Activated T-cell treated with anti-CD3 and anti-CD28 coated beads for 24 hours (primary cell): Measurements from ENCODE around the gene NUP93.

ENCODE experiments used
- DNase-seq: peaks from one replicate; pipeline ENCODE4 v3.0.0-alpha.2; 2020; ENCODE audit warnings: low read depth

Gene NUP93

DNA sequence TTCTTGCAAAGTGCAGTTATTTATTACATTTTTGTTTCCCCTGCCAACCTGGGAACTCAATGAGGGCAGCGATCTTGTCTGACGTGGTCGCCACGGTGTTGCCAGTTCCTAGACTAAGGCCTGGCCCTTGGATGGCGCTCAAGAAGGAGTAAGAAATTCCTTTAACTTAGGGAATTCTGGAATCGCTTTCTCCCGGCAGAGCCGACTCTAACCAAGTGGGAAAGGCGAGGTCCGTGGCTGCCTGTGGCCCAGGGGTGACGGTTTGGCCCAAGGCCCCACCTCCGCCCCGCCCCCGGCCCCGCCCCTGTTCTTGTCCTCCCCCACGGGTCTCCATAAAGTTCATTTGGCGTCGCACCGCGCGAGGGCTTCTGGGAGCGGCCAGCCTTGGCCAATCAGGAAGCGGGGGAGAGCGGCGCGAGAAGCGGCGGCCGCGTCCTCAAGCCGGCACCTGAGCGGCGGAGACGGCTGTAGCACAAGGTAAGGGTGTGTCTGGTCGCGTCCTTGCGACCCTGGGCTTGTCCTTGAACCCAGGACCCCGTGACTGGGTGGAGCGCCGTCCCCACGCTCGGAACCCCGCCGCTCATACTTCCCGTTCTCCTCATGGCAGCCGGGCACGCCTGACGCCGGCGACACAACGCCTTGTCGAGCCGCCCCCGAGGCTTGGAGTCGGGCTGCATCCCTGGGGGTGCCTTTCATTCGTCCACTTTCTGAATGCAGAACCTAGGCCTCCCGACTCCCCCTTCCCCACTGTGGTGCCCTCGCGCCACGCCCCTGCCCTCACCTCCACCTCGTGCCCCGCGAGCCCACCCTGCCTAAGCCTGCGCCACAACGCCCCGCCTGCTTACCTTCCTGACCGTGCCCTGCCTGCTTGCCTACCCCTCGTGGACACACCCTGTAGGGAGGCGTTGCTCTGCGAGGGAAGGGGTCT, at the start of gene NUP93:
NUP93 (plus strand) TSS at position 395 of the 928 bp plus-strand sequence. CDS start 18,119 bp downstream, outside the sequence.
- DNase-seq: peak; percentile 84

DNA sequence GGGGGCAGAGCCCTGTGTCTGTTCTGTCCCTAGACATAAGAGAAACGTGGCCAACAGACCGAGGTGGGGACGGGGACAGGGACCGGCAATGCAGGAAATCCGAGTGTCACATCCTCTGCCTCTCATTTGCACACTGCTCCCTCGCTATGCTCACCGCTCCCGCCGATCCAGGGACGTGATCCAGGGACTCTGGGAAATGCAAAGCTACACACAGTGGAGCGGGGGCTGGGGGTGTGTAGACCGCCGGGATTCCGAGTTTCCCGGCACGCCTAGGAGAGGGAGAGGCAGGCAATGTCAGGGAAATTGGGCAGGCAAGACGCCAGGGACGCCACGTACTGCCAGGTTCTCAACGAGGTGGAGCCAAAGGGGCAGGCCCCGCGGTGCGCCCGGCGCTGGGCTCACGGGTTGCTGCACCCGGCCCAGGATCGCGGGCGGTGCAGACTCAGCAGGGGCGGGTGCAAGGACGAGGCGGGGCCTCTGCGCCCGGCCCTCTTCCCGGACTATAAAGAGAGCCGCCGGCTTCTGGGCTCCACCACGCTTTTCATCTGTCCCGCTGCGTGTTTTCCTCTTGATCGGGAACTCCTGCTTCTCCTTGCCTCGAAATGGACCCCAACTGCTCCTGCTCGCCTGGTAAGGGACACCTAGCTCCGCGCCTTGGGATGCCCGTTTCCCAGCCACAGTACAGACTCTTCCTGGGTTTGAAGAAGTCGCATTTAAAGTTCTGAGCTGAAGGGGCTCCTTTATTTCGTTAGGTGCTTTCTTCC, 47.8 kb upstream of the NUP93 start, which contains the start of gene MT1X:
MT1X (plus strand) TSS at position 532 of the 764 bp plus-strand sequence; CDS start at position 603, 71 bp downstream.
- peak; percentile 88 for DNase-seq

DNA sequence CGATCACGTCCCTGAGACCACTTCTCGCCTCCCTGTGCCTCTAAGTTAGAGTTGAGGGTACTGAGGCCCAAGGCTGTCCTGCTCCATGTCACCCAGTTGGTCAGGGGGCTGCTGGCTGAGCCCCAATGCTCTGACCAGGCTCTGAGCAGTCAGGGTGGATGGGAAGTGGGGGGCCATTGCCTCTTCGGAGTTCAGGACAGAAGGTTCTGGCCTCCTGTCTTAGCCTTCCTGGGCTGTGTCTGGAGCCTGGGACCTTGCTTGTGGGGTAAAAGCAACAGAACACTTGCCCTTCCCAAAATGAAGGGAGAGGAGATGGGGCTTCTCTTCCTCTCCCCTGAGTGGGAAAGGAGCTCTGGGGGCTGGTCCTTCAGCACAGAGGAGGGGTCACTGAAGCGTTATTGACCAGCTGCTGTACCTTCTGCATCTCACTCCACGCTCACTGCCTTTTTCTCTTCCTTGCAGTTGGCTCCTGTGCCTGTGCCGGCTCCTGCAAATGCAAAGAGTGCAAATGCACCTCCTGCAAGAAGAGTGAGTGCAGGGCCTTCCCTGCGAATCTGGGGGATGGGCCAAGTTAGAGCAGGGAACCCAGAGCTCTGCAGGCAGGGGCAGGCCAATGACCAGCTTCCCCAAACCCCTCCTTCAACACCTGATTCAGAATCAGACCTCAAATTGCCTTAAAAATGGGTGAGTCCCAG, 47.1 kb upstream of the NUP93 start:
- no peak for DNase-seq

DNA sequence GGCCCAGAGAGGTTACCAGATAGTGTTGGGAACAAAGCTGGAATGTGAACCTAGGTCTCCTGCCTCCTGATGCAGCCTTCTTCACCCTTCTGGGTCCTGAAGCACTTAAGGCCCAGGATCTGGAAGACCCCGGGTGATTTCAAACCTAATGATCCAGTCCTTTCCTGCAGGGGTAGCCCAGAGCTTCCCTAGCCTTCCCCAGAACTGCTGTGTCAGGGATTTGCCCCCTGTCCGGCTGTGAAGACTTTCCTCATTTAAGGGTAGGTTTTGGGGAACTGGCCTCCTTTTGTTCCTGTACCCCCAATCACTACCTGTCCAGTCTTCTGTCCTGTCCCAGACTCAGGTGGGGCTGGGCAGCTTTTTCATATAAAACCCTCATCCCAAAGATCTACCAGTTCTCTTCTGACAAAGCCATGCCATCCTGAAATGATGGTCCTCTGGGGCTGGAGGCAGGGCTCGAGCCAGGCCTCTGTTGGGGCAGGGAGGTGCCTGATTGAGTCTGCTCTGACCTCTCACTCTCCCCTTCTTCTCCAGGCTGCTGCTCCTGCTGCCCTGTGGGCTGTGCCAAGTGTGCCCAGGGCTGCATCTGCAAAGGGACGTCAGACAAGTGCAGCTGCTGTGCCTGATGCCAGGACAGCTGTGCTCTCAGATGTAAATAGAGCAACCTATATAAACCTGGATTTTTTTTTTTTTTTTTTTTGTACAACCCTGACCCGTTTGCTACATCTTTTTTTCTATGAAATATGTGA, 46.3 kb upstream of the NUP93 start:
- no peak for DNase-seq

DNA sequence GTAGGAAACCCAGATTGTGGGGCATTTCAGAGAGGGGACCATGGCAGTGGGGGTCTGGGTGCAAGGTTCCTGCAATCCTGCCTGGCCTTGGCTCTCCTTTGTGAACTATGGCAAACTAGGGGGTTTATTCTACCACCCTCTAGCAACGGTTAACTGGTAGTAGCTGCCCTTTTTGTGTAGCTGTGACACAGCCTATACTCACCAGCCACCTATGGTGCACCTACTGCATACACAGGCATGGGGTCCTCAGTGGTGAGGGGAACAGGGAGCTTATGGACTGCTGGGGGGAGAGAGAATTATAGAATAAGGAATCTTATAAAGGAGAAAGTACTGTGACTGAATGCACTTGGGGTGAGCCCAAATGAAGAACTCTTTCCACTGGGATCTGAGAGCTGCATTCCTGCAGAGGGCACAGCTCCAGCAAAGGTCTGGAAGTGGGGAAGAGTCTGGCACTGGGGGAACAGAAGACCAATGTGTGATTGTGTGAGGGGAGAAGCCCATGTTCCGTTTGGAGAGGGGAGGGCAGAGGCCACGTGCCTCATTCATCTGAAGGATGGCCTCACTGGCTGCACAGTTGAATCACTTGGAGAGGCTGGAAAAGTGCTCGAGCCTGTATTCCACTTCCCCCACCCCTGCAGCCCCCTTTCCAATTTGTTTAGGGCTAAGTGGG, 45.5 kb upstream of the NUP93 start:
- no peak for DNase-seq

DNA sequence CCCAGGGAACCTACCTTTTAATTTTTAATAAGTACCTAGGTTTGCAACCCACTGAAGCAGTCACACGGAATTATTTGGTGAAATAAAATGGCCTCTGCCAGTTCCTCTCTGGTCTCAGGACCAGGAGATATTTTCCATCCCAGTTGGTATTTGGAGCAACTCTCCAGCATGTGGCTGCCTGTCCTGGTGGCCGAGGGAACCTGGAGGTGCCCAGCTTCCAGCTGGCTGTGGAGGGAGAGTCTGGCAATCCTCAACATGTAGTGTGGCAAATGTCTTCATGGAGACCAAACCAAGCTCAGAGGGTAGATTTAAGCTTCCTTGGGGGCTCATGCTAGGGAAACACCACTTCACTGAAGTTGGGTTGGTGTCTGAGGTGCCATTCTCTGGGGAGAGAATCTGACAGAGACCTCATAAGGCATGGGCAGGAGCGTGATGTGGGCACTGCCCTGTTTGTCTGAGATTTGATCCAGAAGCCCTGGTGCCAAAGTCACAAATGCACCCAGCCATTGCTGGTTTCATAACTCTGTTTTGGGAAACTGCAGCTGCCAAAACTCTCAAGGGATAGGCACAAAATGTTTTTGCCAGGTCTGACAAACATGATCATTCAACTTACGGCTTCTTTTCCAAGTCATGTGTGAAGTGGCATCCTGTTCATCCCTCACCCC, 44.9 kb upstream of the NUP93 start:
- DNase-seq: no peak

DNA sequence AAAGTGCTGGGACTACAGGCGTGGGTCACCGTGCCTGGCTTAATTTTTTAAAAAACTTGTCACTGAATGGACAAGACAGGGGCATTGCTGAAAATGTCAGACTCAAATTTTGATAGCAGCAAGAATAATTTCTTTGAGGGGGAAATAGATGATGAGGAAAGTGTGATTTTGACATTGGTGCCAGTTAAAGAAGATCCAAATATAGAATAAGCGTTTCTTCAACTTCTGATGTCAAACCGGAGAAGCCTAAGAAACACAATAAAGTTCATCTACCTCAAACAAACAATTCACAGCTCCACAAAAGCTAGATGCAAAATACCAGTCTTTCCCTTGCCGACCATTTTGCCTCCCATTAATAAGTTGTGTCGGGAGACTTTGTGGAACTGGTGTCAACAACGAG, 43.2 kb upstream of the NUP93 start:
- DNase-seq: no peak

DNA sequence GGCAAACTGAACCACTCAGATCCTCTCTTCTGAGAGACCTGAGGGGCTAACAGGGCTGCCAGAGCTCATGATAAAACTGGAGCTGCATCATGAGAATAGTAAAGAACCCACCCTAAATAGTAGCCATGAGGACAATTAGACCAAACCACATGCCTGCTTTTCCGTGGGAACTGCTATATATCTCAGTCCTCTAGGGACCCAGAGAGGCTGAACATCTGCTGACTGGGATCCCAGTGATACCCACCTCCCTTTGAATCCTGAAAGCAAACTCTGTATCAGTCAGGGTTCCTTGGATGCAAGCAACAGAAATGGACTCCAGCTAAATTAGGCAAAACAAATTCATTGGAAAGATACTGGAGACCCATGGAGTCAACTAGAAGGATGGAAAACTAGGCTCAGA, 41.2 kb upstream of the NUP93 start:
- no peak for DNase-seq

DNA sequence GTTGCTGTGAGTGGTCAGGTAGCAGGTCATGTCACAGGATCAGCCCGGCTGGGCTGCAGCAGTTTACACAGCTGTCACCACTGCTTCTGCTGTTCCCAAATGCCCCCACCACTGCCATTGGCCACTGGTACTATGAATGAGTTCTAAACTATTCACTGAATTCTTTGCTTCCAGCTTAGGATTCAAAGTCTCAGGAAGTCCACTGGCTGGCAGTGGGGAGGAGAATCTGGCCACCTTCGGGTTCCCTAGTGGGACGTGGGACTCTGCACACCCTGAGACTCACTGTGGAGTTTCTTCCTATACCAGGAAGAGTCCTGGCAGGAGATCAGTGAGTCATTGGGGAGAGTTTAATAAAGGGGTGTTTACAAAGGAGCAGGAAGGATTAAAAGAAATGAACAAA, 40.8 kb upstream of the NUP93 start:
- DNase-seq: no peak

DNA sequence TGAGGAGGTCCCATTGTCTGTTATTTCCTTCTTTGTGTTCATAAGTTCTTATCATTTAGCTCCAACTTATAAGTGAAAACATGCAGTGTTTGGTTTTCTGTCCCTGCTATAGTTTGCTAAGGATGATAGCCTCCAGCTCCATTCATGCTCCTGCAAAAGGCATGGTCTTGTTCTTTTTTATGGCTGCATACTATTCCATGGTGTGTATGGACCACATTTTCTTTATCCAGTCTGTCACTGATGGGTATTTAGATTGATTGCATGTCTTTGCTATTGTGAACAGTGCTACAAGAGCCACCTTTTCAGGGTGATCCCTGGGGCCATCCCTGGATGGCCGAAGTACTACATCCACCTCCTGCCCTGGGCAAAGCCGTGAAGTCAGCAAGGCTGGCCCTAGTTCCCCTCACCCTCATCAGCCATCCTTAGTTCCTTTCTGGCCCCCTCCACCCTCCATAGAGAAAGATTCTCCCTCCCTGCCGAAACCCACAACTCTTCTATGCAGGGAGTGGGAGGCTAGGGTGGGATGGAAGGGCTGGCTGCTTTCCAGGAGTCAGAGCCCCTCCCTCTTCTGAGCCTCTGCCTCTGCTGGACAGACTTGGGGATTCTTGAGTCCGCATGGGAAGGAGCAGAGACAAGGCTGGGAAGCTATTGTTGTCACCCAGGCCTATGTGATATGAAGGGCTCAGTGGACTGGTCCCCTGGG, 39.4 kb upstream of the NUP93 start:
- DNase-seq: no peak

DNA sequence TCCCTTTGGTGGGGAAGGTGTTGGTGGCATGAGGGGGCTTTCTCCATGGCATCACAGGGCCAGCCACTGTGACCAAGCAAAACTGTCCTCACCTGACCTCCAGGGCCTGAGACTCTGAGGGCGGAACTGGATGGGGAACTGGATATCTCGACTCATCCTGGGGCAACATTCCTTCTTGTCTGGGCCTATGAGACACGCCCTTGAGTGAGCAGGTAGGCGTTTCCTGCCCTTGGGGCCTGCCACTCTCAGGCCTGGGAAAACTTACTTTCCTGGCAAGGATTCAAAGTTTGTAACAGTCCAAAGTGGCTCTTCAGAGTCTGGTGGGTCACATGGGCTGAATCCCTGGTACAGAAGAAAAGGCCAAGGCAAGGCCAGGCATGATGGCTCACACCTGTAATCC, 38.0 kb upstream of the NUP93 start:
- no peak for DNase-seq

DNA sequence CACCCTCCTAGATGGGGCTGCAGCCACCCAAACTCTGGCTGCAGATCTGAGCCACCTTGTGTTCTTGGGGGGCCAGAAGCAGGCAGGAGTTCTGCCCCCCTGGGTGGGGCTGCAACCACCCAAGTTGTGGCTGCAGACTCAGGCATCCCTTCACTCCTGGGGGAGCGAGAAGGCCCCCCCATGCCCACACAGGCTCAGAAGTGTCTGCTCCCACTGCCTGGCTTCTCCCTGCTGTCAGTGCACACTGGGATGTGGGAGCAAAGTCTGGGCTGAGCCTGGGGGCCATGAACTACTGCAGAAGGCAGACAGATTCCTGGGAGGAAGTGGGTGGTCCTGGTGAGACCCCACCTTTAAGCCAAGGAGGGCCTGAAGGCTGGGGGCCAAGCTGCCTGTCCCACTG, 34.7 kb upstream of the NUP93 start:
- DNase-seq: no peak

DNA sequence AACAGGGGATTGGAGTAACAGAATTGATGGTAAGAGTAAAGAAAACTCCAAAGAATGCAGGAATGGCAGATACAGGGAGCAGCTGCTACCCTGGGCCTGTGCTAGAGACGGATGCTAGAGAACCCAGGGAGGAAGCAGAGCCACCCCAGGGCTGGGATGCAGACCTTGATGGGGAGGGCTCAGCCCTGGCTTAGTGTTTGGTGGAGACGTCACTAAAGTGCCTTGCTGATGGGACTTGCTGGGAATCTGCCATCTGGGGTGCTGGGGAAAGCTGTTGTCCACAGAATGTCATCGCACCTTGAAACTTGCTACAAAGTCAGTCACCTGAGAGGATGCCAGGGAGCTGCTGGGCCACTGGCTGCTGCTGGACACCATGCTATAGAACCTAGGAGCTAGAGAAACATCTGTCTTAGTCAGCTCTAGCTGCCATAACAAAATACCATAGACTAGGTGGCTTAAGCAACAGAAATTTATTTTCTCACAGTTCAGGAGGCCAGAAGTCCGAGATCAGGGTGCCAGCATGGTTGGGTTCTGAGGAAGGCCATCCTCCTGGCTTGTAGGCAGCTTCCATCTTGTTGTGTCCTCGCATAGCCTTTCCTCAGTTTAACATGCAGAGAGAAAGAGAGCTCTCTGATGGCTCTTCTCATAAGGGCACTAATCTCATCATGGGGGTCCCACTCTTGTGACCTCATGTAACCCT, 32.3 kb upstream of the NUP93 start:
- DNase-seq: no peak

DNA sequence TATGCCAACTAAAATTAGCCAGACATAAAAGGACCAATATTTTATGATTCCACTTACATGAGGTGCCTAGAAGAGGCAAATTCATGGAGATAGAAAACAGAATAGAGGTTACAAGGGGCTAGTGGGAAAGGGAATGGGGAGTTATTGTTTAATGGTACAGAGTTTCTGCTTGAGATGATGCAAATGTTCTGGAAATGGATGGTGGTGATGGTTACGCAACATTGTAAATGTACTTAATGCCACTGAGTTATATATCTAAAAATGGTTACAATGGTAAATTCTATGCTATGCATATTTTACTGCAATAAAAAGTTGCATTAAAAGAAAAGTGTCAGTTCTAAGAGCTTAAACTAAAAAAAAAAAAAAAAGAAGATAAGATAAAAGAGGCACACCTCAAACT, 29.7 kb upstream of the NUP93 start:
- DNase-seq: no peak

DNA sequence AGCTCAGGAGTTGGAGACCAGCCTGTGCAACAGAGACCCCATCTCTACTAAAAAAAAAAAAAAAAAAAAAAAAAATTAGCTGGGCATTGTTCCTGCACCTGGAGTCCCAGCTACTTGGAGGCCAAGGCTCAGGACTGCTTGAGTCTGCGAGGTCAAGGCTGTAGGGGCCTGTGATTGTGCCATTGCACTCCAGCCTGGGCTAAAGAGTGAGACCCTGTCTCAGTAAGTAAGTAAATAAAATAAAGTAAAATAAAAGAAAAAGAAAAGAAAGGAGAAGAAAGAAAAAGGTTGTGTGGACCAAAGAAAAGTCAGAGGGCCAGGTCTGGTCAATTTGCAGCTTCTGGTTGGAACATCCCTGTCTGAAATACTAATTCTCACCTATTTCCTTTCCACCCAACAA, 29.3 kb upstream of the NUP93 start:
- DNase-seq: no peak

DNA sequence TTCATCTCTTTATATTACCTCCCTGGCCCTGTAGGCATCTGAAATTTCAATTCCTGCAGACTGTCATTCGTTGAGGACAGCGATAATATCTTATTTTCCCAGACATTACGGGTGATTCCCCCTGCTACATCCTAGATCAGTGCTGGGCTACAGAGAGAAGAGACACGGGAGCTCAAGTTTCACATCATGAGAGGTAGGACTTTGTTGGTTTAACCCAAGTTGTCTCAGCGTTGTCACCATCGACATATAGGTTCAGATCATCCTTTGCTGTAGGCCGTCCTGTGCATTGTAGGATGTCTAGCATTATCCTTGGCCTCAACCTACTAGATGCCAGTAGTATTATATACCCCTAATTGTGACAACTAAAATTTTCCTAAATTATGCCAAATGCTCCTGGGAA, 28.4 kb upstream of the NUP93 start:
- DNase-seq: no peak

DNA sequence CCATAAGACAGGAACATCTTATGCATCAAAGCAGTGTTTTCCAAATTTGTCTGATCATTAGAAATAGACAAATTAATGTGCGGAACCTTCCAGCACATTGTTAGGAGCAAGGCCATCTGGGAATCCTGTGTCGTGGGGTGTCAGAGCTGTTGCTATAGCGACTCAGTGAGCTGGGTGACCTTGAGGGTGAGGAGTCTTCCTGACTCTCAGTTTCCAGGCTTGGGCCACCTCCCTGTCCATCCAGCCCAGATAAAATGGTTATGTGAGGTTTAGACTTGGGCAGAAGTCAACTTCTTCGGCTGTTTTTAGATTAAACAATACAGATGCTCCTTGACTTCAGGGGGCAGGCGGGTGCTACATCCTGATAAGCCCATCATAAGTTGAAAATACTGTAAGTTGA, 27.1 kb upstream of the NUP93 start:
- DNase-seq: no peak

DNA sequence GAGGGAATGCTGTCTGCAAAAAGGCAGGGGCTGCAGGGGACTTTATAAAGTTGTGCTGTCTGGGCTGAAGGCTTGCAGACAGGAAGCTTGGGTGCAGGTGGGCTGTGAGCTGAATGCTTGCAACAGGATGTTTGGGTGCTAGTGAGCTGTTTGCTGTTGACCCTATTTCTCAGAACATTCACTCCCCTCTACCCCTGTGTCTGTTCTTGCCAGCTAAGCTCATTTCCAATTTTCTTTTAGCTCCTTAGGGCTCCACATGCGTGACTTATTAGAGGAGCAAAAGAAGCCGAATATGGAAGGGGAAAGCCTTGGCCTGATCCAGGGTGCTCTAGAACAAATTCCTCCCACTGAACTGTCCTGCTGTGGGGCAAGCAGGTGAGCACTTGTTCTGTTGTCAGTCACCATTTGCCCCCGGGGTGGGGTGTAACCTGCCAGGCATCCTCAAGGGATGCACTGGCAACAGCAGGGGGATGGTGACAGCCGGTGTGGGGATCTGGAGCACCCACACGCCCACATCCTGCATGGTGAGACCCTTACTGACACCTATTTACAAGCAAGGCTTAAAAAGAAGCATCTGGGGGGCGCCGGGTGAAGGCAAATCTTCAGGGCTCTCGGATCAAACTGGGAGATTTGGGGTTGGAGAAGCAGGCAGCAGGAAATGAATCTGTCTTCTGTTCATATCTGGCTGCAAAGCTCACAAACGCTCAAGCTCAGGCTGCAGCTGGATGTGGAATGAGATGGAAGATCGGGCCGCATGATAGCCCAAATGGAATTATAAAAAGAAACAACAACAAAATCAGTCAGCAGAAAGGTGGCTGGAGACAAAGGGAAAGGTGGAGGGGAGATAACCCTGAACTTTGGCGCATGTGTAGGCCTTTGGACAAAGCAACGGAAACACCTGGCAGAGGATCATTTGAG, 21.1 kb upstream of the NUP93 start:
- no peak for DNase-seq
